Mesothelial cell of epicardium (in vitro differentiated cells): Measurements from ENCODE around the gene PSMD6. TPM values are rescaled to one million over a fixed set of nuclear protein-coding genes. Genes with fewer than 3 reads are reported as not detected.

Source experiments
- DNase-seq, 2 experiments: peaks; one replicate each; pipeline ENCODE4 v3.0.0; 2021; ENCODE audit warnings: low spot score in 2 of 2; ENCODE audit not compliant: unreplicated experiment in 2 of 2
- H3K27ac Mint-ChIP-seq: 2 replicates; pipeline ENCODE4 v1.8.0; 2021; ENCODE audit warnings: mixed read lengths
- H3K27me3 Mint-ChIP-seq: 2 replicates; pipeline ENCODE4 v1.8.0; 2021; ENCODE audit warnings: low read depth, mixed read lengths
- H3K36me3 Mint-ChIP-seq: 2 replicates; pipeline ENCODE4 v1.8.0; 2021; ENCODE audit warnings: mixed read lengths
- H3K4me1 Mint-ChIP-seq: 2 replicates; pipeline ENCODE4 v1.8.0; 2021; ENCODE audit warnings: mixed read lengths
- H3K4me3 Mint-ChIP-seq: 2 replicates; pipeline ENCODE4 v1.8.0; 2021; ENCODE audit warnings: mild to moderate bottlenecking, moderate library complexity, mixed read lengths
- H3K9me3 Mint-ChIP-seq: 2 replicates; pipeline ENCODE4 v1.8.0; 2021; ENCODE audit warnings: mixed read lengths
- total RNA-seq: library from RNA; stranded (reverse); gene quantifications from 3 replicates; pipeline ENCODE4 v1.2.1, GENCODE V29; 2021
- TF ChIP-seq, protein P1 (sequence below): fragments of 200-600 bp; sonication (generic); IDR thresholded peaks from one replicate; pipeline ENCODE4 v1.5.0; 2021; ENCODE audit warnings: antibody characterized with exemption; ENCODE audit not compliant: unreplicated experiment

PSMD6 gene
- total RNA-seq, 1 donor from 2014 or later, result 73.4 TPM

GRCh38 chr3:63984391-63984790 lies 38.9 kb downstream of the PSMD6 start:
- DNase-seq, result no peak
- no peak overlapping the region for H3K4me3 Mint-ChIP-seq
- peaks cover 19% of the 10 kb centered on the region for H3K36me3 Mint-ChIP-seq
- no peak overlapping the region for H3K27ac Mint-ChIP-seq
- TF ChIP-seq, protein P1, sequence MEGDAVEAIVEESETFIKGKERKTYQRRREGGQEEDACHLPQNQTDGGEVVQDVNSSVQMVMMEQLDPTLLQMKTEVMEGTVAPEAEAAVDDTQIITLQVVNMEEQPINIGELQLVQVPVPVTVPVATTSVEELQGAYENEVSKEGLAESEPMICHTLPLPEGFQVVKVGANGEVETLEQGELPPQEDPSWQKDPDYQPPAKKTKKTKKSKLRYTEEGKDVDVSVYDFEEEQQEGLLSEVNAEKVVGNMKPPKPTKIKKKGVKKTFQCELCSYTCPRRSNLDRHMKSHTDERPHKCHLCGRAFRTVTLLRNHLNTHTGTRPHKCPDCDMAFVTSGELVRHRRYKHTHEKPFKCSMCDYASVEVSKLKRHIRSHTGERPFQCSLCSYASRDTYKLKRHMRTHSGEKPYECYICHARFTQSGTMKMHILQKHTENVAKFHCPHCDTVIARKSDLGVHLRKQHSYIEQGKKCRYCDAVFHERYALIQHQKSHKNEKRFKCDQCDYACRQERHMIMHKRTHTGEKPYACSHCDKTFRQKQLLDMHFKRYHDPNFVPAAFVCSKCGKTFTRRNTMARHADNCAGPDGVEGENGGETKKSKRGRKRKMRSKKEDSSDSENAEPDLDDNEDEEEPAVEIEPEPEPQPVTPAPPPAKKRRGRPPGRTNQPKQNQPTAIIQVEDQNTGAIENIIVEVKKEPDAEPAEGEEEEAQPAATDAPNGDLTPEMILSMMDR, result no peak
- no peaks in the 10 kb centered on the region for H3K9me3 Mint-ChIP-seq
- peaks cover 8% of the 10 kb centered on the region for H3K4me1 Mint-ChIP-seq
- no peaks in the 10 kb centered on the region for H3K27me3 Mint-ChIP-seq

- Mint-ChIP-seq H3K27ac (no peak overlapping the region), H3K4me1 (peaks cover 28% of the 10 kb centered on the region), H3K27me3 (no peaks in the 10 kb centered on the region), H3K36me3 (peaks cover 19% of the 10 kb centered on the region), H3K9me3 (no peaks in the 10 kb centered on the region), H3K4me3 (no peak overlapping the region)
- TF ChIP-seq, protein P1, result no peak
- no peak for DNase-seq
Measured at GRCh38 chr3:63981980-63982379, 41.3 kb downstream of the PSMD6 start.

GRCh38 chr3:63980830-63981498 lies 42.3 kb downstream of the PSMD6 start:
- Mint-ChIP-seq H3K36me3 (peaks cover 19% of the 10 kb centered on the region), H3K27ac (no peak overlapping the region), H3K9me3 (no peaks in the 10 kb centered on the region), H3K4me3 (no peak overlapping the region), H3K27me3 (no peaks in the 10 kb centered on the region), H3K4me1 (peaks cover 37% of the 10 kb centered on the region)
- DNase-seq, result no peak
- TF ChIP-seq, protein P1, result no peak

DNA sequence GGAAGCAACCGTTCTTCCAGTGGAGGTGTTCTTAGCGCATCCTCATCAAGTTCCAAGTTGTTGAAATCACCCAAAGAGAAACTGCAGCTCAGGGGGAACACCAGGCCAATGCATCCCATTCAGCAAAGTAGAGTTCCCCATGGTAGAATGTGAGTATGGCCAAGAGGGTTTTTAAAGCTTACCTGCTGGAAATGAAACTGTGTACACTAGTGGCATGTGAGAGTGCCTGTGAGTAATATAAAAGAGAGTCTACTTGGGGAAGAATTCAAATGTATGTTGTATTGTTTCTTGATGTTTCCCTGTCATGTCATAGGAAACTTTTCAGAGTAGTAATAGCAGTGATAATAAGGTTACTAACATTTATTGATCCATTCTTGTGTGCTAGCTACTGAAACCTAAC lies 43.3 kb downstream of the PSMD6 start:
- Mint-ChIP-seq H3K4me3 (no peak overlapping the region), H3K36me3 (peaks cover 13% of the 10 kb centered on the region), H3K27ac (peak overlapping the region; percentile 75), H3K4me1 (peaks cover 42% of the 10 kb centered on the region), H3K27me3 (no peaks in the 10 kb centered on the region), H3K9me3 (no peaks in the 10 kb centered on the region)
- DNase-seq, result no peak
- TF ChIP-seq, protein P1, result no peak

DNA sequence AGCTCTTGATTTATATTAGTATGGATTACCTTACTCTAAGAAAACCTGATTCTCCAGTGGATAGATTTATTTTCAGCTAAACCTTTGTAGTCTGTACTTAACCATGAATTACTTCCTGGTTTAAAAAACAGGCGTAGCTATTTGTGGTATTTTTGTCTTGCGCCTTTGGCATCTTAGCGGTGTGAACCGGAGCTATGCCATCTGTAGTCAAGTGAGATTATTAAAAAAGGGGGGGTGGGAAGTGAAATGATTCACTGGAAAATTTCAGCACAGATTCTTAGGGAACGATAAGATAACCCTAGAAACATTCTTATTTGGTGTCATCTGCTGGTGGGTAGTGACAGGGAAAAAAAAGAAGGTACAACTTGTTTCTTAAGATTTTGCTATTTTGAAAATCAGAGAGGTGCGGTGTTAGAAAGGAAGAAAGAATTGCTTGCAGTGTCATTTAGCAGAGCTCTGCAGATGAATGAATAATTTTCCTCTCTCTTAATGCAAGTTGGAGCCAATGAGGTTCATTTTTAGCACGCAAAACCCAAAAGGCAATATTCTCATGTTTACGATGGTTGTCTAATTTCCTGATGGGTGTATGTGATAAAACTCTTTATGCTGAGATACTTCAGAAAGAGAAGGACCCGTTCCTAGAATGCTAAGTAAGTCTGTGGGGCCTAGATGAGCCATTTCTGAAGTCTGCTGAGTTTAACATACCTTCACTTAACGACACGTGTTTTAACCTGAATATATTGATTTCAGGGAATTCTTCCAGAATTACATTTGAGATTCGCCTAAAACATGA lies 44.0 kb downstream of the PSMD6 start:
- Mint-ChIP-seq H3K4me3 (no peak overlapping the region), H3K27ac (peak overlapping the region; percentile 75), H3K9me3 (no peaks in the 10 kb centered on the region), H3K27me3 (no peaks in the 10 kb centered on the region), H3K36me3 (peaks cover 8% of the 10 kb centered on the region), H3K4me1 (peaks cover 42% of the 10 kb centered on the region)
- TF ChIP-seq, protein P1, result no peak
- no peak for DNase-seq
